AG08396 (cell line): ENCODE data around the gene LCA5.
"Not testable (repeated sequence)": the region's sequence is repeated elsewhere in the genome, so short reads cannot be mapped to it uniquely, and the experiment has no call there.

Source experiments
- DNase-seq: peaks from one replicate; pipeline ENCODE4 v3.0.0; 2012; ENCODE audit warnings: low spot score, mixed read lengths

LCA5 gene

DNA sequence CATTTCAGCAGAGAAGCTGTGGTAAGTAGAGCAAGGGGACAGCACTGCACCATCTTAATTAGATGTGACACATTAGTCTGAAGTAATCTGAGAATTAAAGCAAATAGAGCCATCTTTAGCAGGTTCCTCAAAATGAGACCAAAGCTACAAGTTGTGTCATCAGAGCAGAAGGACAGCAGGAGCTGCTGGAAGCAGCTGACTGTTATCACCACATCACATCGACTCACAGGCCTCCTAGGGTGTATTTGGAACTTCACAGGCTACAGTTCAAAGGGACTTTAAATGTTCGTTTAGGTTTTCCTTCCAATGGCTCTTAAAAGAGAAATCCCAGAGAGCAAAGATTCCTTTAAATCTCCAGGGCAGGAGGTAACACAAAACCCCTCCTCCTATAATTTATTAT is 69.5 kb downstream of the LCA5 start:
- peak; percentile 18 for DNase-seq

DNA sequence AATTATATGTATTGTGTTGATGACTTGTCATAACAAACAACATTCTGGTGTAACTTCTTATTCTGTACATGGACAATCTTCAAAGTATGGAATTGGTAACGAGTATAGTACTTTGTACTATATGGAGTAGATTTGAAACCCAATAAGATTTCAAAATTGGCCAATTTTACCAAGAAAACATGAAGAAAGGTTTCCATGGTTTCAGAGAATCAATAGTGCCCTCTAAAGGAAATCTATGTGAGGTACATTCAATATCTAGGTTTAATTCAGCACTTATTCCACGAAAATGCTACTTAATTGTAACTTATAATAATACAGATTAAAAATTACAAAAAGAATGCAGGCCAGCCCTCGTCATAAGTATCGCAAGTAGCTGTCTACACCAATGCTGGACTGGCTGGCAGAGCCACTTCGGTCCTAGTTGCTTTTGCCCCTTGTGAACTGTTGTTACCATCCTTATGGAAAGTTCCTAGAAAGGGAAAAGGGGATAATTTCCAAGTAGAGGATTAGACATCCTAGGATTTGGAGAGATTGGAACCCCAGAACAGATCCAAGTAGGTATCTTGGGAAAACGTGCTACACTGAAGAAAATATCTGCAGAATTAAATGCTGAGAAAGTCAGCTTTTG is 70.9 kb downstream of the LCA5 start:
- peak; percentile 29 for DNase-seq

DNA sequence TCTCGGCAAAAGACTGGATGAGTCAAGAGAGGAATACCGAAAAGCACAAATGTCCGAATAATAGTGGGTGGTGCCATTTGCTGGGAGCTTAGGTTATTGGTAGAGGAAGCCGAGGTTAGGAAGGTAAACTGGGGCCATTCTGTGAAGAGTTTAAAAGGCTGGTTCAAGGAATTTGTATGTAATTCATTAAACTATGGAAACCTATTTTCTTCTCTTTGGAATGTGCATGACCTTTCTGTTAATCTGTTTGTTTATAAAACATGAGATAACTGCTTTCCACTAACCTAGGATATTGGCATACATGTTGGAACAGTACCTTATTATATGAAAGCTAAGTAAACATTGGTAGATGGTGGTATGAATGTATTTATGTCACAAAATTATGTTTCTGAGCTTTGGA is 71.8 kb downstream of the LCA5 start:
- DNase-seq = no peak

DNA sequence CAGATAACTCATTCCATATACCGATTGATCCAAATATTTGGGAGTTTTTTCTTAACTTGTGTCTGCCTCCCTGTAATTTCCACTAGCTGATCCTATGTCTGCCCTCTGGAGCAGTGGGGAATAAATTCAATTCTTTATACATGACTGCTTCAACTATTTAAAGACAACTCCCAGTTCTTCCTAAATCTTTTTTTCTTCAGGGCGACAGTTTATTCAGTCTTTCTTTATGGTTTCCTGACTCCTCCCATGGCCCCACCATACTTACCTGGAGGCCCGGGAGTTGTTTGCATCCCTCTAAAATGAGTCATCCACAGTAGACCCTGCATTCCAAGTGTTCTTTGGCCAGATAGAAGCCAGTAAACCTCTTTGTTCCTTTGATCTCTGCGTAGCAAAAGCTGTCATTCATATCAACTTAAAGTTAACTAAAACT is 73.6 kb downstream of the LCA5 start:
- DNase-seq = no peak

DNA sequence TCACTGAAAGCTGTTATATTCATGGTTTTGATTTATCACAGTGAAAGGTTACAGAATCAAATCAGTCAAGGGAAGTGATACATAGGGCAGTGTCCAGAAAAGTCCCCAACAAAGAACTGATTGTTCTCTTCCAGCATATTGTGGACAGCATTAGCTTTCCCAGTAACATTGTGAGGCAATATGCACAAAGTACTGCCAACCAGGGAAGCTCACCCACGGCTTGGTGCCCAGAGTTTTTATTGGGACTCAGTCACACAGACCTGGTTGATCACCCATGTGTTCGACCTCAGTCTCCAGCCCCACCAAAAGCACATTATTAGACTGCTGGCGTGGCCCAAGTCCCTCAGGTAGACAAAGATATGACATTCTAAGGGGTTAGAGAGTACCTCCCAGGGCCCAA is 76.0 kb downstream of the LCA5 start:
- DNase-seq = no peak

DNA sequence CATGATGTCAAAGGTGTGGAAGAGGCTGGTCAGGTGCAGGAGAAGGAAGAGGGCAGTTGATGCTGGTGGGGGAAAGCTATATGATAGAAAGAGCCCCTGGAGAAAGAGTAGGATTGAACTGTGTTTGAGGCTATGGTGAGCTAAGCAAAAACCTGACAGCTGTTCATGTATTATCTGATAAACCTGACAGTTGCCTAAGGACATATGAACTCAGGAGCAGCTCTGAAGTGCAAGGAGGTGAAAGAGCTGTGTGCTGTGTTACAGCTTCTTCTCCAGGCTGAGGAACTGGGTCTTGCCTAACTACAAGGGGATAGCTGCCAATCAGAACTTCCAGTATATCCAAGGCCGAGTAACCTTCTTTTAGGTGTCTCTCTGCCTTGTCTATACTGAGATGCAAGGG is 81.8 kb downstream of the LCA5 start:
- no peak for DNase-seq

DNA sequence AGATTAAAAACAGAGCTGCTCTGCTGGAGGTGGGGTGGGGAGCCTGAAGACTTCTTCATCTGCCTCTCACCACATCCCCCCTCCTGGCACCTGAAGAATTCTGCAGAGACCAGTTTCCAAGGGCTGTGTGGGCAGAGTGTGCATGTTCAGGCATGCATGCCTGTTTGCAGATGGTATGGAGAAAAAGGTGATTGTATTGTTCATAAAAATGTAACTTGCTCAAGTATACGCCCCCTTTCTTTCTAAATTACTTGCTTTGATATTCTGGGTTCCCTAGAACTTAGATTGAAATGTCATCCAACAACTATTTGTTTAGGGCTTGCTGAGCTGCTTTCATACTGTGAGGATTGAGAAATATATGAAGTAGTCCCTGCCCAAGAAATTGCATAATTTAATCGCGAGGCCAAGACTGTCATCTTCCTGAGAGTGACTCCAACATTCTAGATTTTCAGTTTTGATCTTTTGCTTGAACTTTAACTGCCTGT is 83.6 kb downstream of the LCA5 start:
- DNase-seq = peak; percentile 11

DNA sequence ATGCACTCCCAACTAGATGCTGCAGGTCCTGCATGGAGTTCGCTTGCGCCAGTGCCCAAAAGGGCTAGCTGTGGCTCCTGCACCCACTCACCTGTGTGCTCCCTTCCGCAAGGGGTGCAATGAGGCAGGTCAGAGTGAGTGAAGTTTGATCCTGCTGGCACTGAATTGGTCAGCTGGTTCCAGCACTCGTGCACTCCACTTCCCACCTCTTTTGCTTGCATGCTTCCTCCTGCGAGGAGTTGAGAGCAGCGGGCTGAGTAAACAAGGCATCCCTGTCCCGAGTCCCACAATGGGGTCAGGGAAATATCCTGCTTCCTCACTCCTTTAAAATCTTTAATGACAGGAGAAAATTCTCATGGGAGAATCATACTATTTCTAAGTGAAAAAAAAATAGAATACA is 86.2 kb downstream of the LCA5 start:
- no peak for DNase-seq

DNA sequence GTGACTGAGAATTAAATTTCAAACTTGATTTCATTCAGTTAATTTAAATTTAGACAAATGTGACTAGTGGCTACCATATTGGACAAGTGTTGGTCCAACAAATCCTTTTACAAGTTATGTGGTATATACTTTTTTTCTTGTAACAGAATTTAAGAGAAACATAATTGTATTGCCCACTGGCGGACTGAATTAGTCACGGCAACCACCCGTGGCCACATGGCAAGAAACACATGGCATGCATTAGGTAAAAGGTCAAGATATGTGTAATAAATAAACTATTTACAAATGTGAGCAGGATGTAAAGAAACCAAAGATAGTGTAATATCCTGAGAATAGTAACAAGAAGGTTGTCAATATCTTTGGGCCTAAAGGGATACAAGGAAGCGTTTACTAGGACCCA is 91.2 kb downstream of the LCA5 start:
- DNase-seq = no peak

DNA sequence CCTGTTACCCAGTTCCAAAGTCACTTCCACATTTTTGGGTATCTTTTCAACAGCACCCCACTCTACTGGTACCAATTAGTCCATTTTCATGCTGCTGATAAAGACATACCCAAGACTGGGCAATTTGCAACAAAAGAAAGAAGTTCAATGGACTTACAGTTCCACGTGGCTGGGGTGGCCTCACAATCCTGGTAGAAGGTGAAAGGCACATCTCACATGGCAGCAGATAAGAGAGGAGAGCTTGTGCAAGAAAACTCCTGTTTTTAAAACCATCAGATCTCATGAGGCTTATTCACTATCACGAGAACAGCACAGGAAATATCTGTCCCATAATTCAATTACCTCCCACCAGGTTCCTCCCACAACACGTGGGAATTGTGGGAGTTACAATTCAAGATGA is 93.4 kb downstream of the LCA5 start:
- not testable (repeated sequence) for DNase-seq

DNA sequence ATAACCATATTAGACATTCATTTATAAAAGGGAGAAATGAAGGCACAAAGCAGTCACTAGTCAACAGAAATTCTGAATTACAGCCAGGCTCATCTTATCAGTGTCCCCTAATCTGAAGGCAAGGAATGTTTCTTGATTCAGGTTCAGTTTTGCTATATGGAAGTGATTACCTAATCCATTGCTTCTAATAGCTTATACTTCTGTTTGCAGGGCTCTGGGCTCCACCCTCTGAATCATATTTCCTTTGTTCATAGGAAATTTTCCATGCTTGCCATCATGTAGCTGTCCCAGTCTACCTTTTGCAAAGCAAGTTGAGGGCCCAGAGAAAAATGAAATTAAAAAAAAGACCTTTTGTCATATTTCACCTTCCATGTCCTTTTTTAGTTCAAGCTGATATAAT is 96.0 kb downstream of the LCA5 start:
- no peak for DNase-seq

DNA sequence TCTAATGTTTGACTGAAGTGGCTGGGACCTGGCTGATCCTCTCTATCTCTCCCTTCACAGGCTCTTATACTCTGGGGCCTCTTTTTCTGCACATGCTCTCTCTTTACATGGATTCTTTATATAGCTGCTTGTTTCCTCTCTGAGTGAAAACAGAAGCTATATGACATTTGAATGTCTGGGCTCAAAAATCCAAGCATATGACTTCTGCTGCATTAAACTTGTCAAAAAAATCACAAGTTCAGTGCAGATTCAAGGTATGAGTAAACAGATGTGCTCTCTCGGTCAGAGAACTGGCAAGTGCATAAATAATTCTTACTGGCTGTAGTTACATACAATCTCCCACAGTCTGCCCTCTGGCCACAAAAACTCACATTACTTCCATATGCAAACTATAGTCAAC is 96.6 kb downstream of the LCA5 start:
- no peak for DNase-seq

DNA sequence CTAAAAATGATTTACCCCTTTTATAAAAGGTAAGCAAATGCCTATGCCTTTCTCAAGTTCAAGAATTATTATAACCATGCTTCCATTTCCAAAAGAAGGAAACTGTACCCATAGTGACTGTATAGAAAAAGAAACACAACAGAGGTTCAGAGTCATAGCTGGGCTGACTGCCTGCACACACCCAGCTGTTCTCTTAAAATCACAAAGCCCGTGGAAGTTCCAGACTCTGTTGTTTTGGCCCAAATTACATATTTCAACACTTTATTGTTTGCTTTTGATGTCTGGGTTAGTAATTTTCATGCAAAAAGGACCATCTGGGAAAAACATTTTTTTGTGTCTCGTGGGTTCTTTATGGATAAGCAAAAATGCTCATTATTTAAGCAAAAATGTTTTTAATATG is 99.2 kb downstream of the LCA5 start:
- DNase-seq = no peak

DNA sequence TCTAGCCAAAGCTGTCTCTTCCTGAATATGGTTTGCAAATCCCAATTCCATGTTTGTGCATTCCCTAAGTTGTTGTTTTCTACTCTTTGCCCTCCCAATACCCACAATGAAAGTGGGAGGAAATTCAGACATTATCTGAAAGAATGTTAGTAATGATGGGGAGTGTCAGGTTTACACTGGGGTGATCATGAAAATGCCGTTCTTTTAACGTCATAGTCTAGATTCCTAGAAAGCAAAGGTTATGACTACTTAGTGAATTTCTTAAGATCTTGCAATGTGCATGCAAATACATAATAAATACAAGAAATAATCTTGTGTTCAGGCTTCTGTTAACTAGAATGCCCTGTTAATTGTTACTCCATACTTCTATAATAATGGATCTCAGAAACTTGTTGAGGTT is 101.0 kb downstream of the LCA5 start:
- DNase-seq = no peak

DNA sequence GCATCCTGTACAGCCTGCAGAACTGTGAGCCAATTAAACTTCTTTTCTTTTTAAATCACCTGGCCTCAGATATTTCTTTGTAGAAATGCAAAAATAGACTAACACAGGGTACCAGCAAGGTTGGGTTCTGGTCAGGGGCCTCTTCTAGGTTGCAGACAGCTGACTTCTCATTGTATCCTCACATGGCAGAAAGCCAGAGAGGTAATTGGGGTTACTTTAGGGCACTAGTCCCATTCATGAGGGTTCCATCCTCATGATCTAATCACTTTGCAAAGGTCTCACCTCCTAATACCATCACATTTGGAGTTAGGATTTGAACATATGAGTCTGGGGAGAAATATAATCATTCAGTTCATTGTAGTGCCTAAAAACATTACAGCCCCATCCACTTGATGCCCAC is 101.5 kb downstream of the LCA5 start:
- DNase-seq = no peak
